CD4-positive, alpha-beta T cell treated with Interleukin-6 for 4 hours (primary cell): ENCODE measurements around the gene BLVRB.
A peak's percentile ranks its signal among the peaks of the same experiment; 100 is the strongest.
"Not testable (repeated sequence)": the region's sequence is repeated elsewhere in the genome, so short reads cannot be mapped to it uniquely, and the experiment has no call there.

Experiments used
- DNase-seq: peaks from one replicate; pipeline ENCODE4 v3.0.0-alpha.2; 2020; ENCODE audit warnings: mixed read lengths

The BLVRB gene

GRCh38 chr19:40421993-40422747, 43.4 kb downstream of the BLVRB start:
- DNase-seq, result no peak

GRCh38 chr19:40420766-40421765, 44.5 kb downstream of the BLVRB start:
- DNase-seq, result peak; percentile 83

- DNase-seq, result no peak
These were observed 45.1 kb downstream of the BLVRB start for GRCh38 chr19:40420451-40420765.

DNA sequence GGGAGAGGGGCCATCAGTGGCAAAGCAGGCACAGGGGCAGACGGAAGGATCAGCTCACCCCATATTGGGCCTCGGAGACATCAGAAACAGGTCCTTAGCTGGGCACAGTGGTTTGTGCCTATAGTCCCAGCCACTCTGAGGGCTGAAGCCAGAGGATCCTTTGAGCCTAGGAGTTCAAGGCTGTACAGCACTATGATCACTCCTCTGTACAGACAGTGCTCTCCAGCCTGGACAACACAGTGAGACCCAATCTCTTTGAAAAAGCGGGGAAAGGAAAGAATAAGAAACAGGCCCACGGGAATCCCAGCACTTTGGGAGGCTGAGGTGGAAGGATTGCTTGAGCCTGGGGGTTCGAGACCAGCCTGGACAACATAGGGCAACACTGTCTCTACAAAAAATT, 45.8 kb downstream of the BLVRB start:
- no peak for DNase-seq

DNA sequence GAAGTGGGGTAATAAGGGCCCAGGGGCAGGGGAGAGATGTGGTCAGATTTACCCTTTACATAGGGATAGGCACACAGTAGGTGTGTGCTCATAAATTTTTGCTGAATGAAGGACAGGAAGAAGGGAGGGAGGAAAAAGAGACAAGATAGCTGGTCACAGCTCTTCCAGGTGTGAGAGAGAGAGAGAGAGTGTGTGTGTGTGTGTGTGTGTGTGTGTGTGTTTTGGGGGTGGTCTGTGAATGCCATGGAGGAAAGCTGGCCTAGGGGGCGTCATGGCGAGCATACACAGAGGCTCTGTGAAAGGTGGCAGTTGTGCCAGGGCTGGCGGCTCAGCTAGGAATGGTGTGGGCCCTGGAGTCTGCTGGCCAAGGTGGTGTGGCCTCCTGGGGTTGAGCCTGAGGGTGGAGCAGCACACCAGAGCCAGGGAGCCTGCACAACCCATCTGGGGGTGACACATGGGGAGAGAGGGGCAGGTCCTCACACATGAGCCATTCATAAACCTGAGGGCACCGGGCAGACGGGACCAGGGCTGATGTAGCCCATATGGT, 46.4 kb downstream of the BLVRB start:
- no peak for DNase-seq

DNA sequence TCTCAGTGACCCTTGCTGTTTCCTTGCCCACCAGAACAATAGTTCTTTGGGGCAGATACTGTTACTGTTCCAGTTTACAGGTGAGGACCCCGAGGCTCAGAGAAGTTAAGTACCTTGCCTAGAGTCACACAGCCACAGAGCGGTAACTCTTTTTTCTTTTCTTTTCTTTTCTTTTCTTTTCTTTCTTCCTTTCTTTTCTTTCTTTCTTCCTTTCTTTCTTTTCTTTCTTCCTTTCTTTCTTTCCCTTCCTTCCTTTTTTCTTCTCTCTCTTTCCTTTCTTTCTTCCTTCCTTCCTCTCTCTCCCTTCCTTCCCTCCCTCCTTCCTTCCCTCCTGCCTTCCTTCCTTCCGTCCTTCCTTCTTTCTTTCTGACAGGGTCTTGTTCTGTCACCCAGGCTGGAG, 47.5 kb downstream of the BLVRB start:
- DNase-seq, result no peak

- no peak for DNase-seq
These were observed 47.9 kb downstream of the BLVRB start for GRCh38 chr19:40417643-40417981.

- peak; percentile 22 for DNase-seq
These were observed 48.5 kb downstream of the BLVRB start for GRCh38 chr19:40416918-40417642.

GRCh38 chr19:40415768-40416167, 49.8 kb downstream of the BLVRB start:
- no peak for DNase-seq

DNA sequence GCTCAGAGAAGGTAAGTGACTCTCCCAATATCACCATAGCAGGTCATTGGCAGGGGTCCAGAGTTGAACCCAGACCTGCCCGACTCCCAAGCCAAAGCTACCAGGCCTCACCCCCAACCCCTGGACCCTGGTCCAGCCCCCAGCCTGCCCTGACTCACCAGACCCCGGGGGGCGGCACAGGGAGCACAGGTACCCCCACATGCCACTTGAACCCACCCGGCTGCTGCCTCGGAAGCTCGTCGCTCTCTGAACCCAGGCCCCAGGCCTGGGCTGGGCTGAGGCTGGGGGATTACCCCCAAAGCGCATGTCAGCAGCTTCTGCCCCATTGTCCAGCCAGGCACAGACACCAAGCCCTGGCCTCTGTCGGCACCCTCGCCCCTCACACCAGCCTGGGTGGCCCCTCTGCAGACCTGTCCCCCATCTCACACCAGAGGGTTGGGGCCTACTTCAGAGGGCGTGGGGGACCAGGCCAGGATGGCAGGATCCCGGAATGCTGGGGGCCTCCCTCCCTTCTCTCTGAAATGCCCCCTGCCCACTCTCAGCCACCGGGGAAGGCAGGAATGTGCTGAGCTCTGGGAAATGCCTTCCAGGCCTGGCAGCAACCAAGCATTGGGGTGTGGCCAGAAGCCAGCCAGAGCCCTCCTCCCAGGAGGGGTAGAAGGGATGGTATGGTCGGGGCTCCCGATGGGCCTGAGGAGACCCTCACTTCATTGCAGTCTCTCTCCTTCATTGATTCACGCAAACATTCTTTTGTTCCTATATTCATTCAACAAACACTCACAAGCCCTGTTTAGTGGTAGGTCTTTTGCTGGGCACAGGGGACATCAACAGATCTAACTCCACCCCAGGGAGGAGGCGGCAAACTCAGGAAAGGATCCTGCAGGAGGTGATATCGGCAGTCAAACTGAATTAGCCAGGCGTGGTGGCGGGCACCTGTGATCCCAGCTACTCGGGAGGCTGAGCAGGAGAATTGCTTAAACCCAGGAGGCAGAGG, 50.7 kb downstream of the BLVRB start:
- DNase-seq, result no peak

GRCh38 chr19:40413291-40413845, 52.2 kb downstream of the BLVRB start, which contains the start of gene PRX:
PRX (minus strand) TSS chr19:40413378; CDS start chr19:40407932, 5,446 bp downstream.
- no peak for DNase-seq

GRCh38 chr19:40412866-40413265, 52.7 kb downstream of the BLVRB start:
- DNase-seq, result no peak

DNA sequence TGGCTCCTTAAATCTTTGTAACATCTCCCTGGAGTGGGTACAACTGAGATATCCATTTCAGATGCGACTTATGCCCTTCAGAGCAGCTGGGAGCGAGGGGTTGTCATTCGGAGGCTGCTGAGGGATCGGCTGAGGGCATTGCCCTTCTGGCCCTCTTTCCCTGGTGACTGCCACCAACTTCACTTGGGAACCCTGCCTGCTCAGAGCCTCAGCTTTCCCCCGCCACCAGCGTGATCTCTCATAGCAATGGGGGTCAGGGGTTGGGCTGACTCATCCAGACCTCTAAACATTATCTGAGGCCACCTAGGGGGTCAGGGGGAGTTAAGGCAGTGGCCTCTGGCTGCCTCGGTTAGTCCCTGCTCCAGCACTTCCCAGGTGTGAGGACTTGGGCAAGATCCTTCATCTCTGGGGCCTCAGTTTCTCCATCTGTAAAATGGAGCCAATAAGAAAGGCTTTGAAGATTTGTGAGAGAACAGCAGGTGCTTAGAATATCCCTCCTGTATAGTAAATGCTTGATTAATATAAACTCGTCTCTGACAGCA, 53.5 kb downstream of the BLVRB start:
- no peak for DNase-seq

GRCh38 chr19:40411125-40411842, 54.3 kb downstream of the BLVRB start:
- DNase-seq, result no peak

DNA sequence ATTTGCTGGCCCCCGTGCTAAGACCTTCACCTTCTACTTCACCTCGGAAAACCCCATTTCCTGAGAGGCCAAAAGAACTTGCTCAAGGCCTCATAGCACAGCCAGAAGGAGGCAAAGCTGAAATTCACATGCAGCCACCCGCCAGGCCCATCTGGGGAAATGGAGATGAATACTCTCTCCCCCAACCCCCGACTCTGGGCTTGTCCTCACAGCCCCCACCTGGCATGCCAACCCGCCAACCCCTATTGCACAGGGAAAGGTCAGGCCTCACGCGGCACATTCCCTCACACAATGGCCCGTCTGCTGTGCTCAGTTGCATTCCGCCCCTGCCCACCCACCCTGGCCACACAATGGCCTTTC, 55.5 kb downstream of the BLVRB start:
- no peak for DNase-seq

DNA sequence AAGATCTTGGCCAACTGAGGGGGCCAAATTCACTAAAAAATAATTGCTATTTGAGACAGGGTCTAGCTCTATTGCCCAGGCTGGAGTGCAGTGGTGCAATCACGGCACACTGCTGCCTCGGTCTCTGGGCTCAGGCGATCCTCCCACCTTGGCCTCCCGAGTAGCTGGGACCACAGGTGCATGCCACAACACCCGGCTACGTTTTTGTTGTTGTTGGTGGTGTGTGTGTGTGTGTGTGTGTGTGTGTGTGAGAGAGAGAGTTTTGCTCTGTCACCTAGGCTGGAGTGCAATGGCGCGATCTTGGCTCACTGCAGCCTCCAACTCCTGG, 57.0 kb downstream of the BLVRB start:
- DNase-seq, result not testable (repeated sequence)

DNA sequence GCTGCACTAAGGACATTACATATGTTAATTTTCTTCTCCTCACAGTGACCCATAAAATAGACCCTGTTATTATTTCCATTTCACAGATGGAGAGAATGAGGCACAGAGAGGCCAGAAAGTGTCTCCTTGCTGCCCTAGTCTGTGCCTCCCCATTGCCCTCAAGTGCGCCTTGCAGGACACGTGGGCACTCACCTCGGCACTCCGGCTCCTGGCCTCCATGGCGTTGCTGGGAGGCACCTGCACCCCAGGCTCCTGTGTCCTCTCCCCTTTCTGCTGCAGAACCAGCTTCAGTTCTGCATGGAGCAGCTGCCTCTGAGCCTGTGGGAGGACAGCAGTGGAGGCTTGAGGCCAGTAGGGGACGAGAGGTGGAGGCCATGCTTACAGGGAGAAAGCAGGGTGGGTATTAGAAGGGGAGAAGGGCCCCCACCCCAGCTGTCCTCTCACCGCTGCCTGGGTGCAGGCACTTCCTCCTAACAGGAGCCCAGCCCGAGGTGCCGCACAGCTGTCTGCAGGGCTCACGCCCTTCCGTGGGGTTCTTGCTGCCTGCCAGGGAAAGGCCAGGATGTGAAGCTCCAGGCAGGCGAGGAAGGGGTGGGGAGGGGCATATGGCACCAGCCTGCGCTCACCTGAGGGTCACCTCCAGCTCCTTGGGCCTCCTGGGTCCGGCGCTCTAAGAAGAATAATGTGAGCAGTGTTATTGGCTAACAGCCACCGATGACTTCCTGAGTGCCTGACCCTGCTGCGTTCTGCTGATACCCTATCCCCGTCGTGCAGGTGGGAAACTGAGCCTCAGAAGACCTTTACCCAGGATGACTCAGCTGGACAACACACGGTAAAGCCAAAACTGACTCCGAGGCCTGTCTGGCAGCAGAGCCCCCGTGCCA, 57.6 kb downstream of the BLVRB start:
- DNase-seq, result no peak

DNA sequence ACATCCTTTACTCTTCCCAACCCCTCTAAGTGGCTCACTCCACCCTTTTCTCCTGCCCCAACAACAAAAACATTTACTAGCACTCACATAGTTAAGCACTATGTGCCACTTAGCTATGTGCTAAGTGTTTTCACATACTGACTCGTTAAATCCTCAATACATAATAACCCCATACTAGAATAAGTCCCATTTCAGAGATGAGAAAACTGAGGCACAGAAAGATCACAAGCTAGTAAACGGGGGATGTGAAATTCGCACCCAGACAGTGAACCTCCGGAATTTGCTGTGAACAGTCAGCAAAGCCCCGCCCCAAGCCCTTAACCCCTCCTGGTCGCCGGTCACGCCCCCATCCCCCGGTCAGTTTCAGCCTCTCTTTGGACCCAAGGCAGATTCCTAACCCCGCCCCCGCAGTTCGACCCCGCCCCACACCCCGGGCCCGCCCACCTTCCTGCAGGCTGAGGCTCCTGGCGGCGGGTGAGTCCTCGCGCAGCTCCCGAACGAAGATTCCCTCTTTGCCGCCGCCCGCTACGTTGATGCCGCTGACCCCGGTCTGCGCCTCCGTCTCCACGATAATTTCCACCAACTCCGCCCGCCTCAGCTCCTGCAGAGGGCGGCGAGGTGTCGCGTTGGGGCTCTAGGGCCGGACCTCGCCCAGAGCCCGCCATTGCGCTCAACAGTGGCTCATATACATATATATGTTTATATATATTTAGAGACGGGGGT, 62.1 kb downstream of the BLVRB start:
- peak; percentile 88 for DNase-seq

- no peak for DNase-seq
These were observed 65.0 kb downstream of the BLVRB start for GRCh38 chr19:40400559-40400958.
